ENCODE measurements around the gene SYT4.

SYT4 gene, protein sequence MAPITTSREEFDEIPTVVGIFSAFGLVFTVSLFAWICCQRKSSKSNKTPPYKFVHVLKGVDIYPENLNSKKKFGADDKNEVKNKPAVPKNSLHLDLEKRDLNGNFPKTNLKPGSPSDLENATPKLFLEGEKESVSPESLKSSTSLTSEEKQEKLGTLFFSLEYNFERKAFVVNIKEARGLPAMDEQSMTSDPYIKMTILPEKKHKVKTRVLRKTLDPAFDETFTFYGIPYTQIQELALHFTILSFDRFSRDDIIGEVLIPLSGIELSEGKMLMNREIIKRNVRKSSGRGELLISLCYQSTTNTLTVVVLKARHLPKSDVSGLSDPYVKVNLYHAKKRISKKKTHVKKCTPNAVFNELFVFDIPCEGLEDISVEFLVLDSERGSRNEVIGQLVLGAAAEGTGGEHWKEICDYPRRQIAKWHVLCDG

DNA sequence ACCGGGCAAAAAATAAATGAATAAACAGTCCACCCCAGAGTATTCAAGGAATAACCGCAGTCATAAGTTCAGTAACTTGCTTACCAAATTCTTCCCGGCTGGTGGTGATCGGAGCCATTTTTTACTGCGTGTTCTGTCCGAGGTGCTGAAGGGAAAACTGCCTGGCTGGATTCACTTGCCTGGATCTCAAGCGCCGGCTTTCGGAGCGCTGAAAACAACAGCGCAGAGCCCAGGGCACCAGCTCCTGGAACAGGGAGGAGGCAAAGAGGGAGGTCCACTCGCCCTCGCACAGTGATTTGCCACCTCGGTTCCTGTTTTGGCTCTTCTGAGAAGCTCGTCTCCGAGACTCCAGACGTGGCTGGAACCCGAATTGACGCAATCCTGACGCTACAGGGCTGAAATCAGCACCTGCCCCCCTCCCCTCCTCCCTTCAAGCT is at the start of gene SYT4:
Gene SYT4 (minus strand): TSS at position 327 of the 437 bp plus-strand sequence. CDS start 209 bp downstream, at position 118.
- DNase-seq (ENCODE audit: low read depth, low spot score) = peak; percentile 88

- DNase-seq (ENCODE audit: low read depth, low spot score) = no peak
These were observed 44.8 kb upstream of the SYT4 start for GRCh38 chr18:43322132-43322531.

GRCh38 chr18:43314941-43315340 is 37.7 kb upstream of the SYT4 start:
- DNase-seq (ENCODE audit: low read depth, low spot score) = no peak

GRCh38 chr18:43312891-43313290 is 35.6 kb upstream of the SYT4 start:
- DNase-seq (ENCODE audit: low read depth, low spot score) = no peak

- no peak for DNase-seq (ENCODE audit: low read depth, low spot score)
These were observed 32.9 kb upstream of the SYT4 start for GRCh38 chr18:43310239-43310638.

DNA sequence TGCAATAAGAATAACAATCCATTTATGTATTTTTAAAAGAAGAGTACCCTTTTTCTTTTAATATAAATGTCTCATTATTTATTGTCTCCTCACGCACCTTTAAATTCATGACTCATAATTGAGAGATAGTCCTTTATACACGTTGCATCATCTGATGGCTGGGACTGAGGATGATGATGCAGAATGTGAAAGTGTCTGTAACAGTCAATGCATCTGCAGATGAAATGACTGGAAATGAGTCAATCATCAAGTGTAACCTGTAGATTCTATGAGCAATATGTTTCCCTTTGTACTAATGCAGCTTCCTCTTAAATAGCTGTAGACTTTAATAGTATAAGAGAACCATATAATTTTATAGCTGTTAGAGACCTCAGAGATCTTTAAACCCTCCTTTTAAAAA is 26.1 kb upstream of the SYT4 start:
- DNase-seq (ENCODE audit: low read depth, low spot score) = no peak

- DNase-seq (ENCODE audit: low read depth, low spot score) = peak; percentile 2
These were observed 8.9 kb upstream of the SYT4 start for GRCh38 chr18:43286187-43286586.

GRCh38 chr18:43283299-43283698 is 6.0 kb upstream of the SYT4 start:
- no peak for DNase-seq (ENCODE audit: low read depth, low spot score)

DNA sequence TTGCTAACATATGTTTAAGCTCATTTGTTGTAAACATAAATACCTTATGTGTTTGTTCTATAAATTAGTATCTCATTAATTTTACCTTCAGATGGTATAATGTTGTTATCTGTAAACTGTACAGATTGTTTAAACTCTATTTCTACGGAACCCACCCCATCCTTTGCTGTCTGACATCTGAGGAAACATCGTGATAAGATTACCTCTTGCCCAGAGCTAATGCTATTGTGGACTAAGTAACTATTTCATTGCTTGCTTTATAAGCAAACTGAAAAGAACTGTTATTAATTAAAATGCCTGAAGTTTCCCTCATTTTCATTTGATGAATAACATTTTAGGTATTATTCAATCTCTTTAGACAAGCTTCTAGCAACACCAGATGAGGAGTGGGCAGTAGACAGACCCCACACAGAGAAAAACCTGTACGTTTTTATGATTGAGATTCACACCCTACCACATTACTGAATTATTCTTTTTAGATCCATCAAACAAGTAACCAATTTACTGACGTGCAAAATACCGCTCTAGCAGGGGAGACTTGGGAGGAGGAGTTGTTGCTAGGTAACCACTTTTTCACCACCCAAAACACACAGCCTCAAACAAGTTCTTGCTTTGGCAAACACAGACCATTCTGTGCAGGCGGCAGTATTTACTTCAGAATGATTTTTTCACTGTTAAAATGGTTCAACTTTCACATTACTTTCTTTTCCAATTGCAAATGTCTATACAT is 1.9 kb upstream of the SYT4 start:
- DNase-seq (ENCODE audit: low read depth, low spot score) = peak; percentile 54

DNA sequence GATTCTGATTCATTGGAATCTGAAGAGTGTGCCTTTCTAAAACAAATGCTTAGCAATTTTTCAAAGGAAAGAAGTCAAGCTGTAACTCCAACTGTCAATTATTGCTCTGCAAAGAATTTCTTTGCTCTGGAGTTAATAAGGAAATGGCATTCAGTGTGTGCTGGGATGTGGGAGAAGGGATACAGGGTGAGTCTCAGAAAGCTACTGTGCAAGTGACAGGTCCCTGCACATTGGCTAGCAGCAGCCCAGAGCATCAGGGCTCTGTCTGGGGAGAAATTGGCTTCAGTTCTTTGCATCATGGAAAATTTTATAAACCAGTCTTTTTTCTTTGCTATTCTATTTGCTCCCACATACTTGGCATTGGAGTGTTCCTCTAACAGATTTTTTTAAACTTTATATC is 1.1 kb upstream of the SYT4 start:
- no peak for DNase-seq (ENCODE audit: low read depth, low spot score)

- no peak for DNase-seq (ENCODE audit: low read depth, low spot score)
These were observed 799 bp downstream of the SYT4 start for GRCh38 chr18:43276491-43276890.

DNA sequence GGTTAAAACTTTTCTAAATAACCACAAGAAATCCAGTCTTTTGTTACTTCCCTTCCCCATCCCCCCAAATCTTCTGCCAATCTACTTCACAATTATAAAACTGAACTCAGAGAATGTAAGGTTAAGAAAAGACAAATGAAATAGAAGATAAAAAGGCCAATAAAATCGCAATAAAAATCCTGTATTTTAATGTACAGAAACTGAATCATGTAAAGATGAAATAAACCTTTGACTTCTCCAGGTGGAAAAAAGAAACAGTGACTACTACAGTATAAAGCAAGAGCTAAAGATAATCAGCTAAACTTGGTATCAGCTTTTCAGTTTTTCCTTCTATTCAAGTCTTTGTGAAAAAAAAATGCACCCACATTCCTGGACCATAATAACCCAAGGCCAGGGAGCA is 1.7 kb downstream of the SYT4 start:
- DNase-seq (ENCODE audit: low read depth, low spot score) = no peak

GRCh38 chr18:43274526-43274925 is 2.8 kb downstream of the SYT4 start:
- no peak for DNase-seq (ENCODE audit: low read depth, low spot score)

DNA sequence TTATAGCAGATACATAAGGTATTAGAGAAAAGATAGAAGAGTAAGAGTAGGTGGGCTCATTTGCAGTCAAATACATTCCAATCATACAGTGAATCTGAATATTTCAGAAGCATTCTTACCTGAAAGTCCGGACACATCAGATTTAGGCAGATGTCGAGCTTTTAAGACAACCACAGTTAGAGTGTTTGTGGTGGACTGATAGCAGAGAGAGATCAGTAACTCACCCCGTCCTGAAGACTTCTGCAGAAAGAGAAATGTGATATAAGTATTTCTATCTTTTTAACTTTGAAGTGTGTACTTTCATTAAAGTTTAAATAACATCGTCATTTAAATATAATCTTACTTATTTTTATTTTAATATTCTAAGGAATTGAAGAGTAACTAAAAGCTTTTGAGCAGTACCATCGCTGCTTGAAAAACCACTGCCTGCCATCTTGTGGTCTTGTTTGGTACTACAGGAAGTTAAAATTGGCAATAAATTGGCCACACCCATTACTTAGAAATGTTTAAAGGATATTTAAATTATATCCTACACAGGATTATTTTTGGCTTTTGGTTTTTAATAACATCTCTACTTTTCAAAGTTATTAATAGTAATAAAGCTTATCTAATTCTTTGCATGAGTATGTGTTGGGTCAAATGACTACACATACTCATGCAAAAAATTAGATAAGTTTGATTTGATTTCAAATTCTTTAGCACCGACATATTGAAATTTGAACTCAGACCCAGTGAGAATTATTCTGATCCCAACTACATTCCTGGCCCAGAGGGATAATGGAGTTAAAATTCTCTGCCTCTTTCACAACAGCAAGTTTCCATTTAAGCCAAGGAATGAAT is 5.5 kb downstream of the SYT4 start:
- DNase-seq (ENCODE audit: low read depth, low spot score) = peak; percentile 14

DNA sequence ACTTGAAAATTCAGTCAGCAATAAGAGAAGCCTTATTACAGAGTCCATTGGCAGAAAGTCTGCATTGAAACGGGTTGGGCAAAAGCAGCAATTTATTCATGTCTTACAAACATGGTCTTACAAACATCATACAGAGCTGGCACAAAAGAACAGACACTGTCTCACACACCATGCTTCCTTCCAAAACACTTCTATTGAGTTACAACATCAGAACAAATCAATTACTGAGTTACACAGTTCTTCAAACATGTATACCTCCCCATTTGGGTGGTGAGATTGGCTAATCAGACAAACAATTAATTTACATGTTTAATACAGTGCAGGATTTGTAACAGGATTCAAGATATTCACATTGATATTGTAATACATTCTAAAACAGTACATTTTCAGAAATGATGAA is 9.5 kb downstream of the SYT4 start:
- DNase-seq (ENCODE audit: low read depth, low spot score) = no peak

DNA sequence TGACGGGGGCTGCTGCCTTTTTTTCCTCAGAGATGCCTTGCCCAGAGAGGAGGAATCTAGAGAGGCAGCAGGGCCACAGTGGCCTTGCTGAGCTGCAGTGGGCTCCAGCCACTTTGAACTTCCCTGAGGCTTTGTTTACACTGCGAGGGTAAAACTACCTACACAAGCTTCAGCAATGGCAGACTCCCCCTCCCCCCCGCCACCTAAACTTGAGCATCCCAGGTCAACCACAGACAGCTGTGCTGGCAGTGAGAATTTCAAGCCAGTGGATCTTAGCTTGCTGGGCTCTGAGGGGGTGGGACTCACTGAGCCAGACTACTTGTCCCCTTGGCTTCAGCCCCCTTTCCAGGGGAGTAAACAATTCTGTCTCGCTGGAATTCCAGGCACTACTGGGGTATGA is 11.8 kb downstream of the SYT4 start:
- peak; percentile 28 for DNase-seq (ENCODE audit: low read depth, low spot score)

DNA sequence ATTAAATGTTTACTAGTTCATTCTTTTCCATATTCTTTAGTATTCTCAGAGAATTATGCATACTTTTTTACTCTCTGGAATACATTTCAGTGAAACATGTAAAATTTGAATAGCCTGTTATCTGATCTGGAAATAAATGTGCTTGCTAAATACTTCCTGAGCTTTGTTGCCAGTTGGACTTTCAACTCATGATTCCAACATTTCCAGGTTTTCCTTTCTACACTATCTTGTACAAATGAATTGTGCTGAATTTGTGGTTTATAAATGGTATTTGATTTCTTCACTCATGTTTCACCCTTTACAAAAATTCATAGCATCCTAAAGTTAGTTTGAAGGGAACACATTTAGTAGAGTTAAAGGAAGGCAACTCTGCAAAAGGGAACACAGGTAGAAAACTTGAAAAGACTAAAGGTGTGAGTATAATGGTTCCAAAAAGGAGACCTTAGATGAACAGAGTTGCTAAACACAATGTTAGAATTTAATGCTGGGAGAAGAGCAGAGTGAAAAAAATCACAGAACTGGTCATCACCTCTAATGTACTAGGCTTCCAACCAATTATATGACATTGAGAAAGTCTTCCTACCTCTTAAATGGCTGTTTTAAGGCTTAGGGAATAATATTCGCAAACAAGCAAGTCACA is 28.6 kb downstream of the SYT4 start:
- DNase-seq (ENCODE audit: low read depth, low spot score) = no peak

DNA sequence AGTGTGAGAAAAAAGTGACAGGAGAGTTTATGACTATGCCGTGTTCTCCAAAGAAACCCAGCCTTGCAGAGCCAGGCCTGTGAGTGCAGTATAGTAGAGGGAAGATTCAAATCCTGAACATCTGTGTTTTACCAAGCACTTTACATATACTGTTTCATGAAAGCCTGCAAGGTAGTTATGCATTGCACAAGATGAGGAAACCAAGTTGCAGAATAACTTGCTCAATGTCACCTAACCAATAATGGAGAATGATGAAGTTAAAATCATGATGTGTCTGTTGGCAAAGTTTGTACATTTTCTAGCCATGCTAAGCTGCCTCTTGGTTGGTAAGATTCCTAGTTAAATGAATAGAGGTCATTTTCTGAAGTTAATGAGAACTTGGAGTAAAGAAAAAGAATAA is 29.3 kb downstream of the SYT4 start:
- no peak for DNase-seq (ENCODE audit: low read depth, low spot score)

GRCh38 chr18:43238429-43238828 is 38.9 kb downstream of the SYT4 start:
- no peak for DNase-seq (ENCODE audit: low read depth, low spot score)

- peak; percentile 30 for DNase-seq (ENCODE audit: low read depth, low spot score)
These were observed 40.4 kb downstream of the SYT4 start for GRCh38 chr18:43236921-43237320.

- DNase-seq (ENCODE audit: low read depth, low spot score) = no peak
These were observed 42.4 kb downstream of the SYT4 start for GRCh38 chr18:43234889-43235288.

GRCh38 chr18:43222501-43222900 is 54.8 kb downstream of the SYT4 start:
- no peak for DNase-seq (ENCODE audit: low read depth, low spot score)
